Inferior parietal cortex (tissue), 1 donor: ENCODE measurements around the gene TENM4.
"Not testable (repeated sequence)": the region's sequence is repeated elsewhere in the genome, so short reads cannot be mapped to it uniquely, and the experiment has no call there.

Experiments
- DNase-seq: peaks from one replicate; pipeline ENCODE4 v3.0.0-alpha.2; 2016; ENCODE audit errors: extremely low spot score

Gene TENM4

DNA sequence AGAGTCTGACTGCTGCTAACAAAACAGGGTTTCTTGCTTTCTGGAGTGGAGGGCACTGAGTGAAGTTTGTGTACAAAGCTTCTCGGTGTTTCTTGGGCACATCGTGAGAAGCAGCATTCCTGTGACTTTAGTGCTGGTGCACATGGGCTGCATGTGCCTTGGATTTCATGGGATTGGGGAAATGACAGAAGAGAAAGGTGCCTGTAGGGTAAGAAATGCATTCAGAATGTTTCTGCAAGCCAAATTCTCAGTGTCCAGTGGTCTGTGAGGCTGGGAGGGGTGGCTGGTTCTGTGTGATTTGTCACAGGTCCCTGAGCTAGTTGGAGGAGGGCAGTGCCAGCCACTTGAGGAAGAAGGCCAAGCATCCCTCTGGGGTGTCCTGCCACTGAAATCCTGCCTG is 462.0 kb downstream of the TENM4 start:
- DNase-seq: no peak

DNA sequence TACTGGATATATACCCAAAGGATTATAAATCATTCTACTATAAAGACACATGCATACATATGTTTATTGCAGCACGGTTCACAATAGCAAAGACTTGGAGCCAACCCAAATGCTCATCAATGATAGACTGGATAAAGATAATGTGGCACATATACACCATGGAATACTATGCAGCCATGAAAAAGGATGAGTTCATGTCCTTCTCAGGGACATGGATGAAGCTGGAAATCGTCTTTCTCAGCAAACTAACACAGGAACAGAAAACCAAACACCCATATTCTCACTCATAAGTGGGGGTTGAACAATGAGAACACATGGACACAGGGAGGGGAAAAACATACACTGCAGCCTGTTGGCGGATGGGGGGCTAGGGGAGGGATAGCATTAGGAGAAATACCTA is 463.0 kb downstream of the TENM4 start:
- DNase-seq: not testable (repeated sequence)

DNA sequence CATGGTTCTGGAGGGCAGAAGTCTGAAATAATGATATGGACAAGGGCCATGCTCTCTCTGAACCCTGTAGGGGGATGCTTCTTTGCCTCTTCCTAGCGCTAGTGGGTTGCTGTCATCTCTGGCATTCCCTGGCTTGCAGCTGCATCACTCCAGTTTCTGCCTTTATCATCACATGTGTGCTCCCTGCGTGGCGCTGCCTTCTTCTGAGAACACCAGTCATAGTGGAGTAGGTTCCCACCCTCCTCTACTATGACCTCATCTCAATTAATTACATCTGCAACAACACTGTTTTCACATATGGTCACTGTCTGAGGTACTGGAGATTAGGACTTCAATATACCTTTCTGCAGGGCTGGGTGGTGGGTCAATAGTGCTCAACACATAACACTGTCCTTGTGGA is 463.8 kb downstream of the TENM4 start:
- DNase-seq: no peak

DNA sequence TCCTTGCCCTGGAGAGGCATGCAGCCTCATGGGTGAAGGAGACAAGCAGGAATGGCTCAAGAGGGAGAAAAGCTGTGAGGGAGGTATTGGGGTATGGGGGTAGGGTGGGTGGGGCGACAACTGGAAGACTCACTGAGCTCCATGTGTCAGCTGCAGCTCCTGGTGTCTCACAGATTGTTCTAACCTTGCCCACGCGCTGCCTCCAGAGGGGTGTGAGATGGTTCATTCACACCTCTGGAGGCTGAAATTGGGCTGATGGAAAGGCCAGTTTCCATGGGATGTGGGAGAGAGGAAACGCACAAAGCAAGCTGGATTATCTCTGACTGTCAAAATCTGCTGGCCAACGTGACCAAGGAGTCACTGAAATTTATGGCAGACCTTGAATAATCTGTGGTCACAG is 465.7 kb downstream of the TENM4 start:
- DNase-seq: no peak

DNA sequence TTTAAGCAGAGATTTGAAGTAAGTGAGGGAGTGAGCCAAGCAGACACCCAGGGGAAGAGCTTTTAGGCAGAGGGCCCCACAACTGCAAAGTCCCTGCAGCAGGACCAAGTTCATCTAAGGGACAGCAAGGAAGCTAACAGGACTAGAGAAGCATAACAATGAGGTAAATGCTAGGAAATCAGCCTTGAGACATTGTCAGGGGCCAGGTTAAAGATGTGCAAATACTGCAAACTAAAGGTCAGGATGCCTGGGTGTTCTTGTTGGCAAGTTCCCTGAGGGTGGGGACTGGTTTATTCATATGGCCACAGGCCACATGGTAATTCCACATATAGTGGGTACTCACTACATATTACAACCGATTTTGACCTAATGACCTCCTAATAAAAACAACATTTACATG is 467.0 kb downstream of the TENM4 start:
- DNase-seq: no peak

DNA sequence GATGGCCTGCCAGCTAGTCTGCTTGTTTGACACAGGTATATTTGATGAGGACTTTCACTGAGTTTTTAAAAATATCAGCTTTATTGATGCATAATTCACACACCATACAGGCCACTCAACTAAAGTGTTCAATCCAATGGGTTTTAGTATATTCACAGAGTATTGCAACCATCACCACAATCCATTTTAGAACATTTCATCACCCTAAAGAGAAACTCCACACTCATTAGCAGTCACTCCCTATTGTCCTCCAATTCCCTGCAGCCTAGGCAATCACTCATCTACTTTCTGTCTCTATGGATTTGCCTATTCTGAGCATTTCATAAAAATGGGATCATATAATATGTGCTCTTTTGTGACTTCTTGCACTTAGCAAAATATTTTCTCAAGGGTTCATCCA is 468.2 kb downstream of the TENM4 start:
- DNase-seq: no peak

DNA sequence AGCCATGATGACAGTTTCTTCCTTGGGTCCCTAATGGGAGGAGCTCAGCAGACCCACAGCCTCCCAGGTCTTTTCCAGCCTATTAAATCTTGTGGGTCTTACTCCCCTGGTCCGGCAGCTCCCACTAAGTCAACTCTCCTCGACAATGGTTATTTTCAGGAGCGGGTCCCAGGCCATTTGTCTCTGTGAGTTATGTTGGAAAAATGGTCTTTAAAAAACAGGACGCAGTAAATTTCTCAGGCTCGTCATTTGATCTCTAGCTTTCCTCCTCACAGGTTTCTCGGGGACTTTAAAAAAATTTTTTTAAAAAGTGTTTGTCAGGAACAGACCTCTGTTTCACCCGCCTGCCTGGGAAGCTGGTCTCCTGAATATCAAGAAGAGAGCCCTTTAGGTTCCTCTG is 468.7 kb downstream of the TENM4 start:
- no peak for DNase-seq

DNA sequence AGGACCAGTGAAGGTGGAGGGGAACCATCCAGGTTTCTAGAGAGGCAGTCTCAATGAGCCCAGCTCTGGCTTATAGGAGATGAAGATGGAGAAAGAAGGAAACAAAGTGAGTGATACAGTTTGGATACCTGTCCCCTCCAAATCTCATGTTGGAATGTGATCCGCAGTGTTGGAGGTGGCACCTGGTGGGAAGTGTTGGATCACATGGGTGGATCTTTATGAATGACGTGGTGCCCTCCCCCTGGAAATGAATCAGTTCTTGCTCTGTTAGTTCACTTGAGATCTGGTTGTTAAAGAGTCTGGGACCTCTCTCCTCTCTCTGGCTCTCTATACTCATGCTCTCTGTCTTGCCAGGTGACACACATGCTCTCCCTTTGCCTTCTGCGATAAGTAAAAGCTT is 473.0 kb downstream of the TENM4 start:
- DNase-seq: no peak

DNA sequence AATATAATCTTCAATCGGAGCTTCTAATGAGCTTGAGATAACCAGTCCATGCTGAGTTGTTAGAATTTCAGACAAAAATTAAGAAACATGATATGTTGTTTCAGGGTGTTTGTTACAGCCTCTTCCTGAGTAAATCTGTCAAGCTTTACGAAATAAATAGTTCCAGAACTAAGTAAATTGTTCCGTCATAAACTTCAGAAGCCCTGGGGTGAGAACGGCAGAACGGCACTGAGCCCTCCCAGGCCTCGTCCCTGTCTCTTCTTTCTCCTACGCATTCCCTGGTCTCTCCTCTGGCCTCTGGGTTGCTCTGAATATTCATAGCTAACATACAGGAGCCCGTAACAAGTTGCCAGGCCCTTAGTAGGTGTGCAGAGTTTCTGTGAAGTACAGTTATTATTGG is 475.4 kb downstream of the TENM4 start:
- DNase-seq: no peak

DNA sequence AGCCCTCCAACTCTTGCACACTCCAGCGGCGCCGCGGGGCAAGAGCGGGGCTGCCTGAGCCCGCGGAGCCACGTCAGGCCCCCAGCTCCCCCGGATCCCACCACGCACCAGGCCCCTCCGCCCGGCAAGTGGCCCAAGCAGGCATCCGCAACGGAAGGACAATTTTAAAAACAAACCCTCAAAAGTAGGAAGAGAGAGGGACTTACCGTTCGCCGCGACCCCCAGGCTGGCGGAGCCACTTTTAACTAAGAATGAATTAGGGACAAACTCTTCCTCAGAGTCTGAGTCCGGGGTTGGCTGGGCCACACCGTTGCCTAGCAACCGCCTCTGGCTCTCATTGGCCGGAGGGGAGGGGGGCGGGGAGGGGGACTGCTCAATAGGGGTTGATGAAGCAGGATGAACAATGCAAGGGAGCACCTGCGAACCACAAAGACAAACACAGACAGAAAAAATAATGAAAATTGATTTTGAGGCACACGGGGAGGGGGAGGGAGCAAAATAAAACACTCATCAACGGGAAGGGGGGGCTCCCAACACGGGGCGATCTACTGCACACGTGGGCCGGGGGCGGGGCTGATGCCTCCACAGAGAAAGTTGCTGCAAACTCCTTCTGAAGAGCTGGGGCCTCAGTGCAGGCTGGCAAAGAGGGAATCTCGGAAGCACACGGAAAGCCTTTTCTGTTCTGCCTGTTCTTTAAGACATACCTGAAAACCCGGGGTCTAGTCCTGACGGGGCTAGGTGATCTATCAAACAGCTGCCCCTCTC is 478.7 kb downstream of the TENM4 start:
- no peak for DNase-seq

DNA sequence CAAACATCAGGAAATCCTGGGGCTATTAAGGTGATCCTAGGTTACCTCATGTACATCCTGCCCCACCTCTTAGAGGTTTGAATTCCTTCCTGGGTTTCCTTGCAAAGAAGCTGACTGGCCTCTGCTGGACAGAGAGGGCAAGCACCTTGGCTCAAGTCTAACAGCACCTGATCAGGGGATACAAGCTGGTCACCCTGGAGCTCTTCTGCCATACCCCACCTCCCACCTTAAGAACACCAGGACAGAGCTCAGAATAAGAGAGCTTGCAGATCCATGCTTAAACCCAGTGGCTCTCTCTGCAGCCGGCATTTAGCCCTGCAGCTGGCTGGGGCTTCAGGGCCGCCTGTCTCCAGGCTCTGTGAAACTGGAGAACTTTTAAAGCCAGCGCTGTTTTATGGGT is 479.6 kb downstream of the TENM4 start:
- no peak for DNase-seq

DNA sequence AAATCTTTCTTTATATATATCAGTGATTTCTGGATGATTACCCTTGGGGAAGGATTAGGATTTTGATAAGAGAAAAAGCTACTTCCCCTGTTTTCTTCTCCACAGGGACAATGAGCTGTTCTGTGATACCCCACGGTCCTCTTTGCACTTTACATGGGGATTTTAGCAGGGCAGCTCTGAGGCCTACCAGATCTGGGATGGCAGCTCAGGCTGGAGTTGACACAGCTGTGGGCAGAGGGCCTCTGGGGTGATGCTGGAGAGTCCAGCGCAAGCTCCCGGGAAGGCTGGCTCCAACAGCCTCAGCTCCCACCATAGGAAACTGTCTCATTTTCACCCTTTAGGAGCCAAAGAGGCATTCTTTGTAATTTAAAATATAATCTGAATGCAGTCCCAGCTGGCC is 482.4 kb downstream of the TENM4 start:
- no peak for DNase-seq

DNA sequence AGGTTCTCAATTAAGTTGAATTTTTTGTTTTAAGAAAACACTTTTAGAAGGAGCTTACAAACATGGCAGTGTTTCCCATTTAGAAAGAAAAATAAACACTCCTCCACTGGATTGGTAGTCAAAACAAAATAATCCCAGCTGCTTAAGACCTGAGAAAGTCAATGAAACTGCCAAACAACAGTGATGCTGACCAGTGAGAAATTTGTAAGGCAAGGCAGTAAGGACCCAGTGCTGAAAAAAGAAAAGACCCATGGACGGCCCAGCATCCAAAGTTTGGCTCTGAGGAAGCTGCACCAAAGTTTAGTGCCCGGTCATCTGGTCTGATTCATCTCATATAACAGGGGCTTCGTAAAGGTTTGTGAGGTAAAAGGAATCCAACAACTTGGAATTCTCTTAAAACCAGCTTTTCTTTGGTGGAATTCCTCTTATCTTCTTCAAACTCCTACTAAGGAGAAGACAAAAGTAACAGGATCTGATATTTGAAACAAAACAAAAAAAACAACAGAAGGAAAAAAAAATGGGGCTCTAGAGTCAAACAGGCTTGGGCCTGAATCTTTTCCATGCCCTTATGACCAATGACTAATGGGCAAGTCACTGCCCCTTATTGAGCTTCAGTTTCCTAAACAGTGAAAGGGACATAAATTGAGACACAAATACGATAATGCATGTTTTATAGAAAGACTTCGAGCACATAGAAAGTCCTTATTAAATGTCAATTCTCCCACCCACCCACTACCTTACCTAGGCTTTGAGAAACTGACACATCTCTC is 483.2 kb downstream of the TENM4 start:
- DNase-seq: no peak

DNA sequence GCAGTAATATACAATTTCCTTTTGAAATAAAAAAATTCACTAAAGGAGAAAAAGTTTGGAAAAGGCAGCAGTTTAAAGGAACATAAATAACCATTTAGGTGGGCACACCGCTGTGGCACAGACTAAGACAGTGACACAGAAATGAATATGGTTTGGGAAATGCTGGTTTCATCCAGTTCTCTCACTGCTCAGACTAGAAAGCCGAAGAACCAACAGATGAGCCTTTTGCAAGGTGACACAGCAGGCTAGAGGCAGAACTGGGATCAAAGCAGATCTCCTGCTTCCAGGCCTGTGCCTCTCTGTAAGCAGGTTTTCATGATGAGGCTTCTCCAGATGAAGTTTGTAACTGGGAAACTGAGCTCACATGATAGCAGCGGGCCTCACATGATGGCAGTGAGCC is 486.1 kb downstream of the TENM4 start:
- peak; percentile 24 for DNase-seq

DNA sequence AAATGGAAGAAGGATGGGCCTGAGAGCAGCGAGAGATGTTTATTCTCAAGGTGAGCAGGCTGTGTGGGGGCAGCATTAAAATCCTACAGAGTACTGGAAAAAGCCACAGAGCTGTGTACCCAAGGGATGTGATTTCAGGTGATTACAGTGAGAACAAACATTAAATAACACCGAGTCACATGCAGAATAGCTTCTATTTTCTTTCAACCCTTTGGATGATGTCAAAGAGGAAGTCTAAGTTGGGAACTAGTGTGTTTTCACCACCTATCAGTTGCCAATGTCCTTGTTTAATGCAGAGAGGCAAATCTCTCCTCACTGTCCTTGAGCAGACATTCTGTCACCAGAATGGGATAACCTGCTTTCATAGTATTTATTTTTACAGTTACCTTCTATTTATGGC is 486.6 kb downstream of the TENM4 start:
- peak; percentile 17 for DNase-seq

DNA sequence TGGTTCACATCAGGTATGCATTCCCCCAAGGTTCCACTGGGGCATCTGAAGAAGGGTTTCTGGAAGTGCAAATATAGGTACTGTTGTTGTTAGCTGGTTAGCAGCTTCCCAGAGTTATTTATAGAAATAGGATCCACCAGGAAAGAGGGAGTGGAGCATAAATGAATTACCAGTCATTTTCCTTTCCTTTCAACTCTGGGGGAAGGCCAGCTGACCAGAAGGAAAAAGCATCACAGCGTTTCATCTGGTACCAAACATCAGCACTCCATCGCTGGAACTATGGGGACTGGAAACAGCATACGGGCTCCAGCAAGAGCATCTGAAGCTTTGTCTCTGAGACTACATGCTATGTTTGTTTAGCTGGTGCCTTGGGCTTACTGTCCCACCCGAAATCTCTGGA is 487.9 kb downstream of the TENM4 start:
- DNase-seq: no peak

DNA sequence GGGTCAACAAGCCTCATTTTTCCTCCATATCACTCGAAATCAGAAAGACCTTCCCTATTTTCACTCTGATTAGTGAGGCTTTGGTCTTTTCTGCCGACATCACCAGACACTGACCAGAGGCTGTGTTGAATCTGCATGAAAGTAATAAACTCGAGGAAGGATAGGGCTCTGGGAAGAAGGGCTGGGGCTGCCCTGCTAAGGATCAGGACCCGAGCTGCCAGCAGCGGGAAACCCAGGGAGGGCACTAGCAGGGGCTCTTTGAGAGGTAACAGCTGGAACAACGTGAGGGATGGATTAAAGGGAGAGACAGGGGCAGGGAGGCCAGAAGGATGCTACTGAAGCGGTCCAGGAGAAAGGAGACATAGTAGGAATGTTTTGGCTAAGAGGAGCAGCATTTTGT is 488.7 kb downstream of the TENM4 start:
- no peak for DNase-seq

DNA sequence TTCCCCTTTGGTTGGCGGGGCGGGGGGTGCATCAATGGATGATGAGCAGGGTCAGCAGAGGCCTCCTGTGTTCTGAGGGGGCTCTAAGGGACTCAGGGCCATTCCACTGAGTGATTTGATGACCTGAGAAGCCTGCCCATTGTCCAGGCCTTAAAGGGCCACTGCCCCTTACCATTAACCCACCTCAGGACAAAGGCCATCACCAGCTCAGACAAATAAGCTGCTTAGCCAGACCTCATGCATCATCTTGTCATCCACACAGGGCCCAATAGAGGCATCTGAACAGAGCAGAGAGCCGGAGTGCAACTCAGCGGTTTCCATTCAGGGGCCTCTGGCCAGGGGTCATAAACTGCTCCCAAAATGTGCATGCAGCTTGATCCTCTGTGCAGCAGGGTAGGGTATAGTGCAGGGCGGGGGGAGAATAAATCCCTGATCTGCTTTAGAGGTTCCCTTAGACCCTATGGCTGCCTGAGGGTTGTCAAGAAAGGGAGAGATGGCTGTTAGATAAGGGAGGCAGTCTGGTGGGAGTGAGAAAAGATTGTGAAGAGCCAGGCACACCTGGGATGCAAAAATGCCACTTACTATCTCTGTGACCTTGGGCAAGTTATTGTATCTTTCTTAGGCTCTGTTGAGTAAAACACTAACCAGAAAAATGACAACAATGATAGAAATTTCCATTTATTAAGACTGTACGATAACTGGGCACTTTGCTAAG is 490.7 kb downstream of the TENM4 start:
- DNase-seq: no peak

DNA sequence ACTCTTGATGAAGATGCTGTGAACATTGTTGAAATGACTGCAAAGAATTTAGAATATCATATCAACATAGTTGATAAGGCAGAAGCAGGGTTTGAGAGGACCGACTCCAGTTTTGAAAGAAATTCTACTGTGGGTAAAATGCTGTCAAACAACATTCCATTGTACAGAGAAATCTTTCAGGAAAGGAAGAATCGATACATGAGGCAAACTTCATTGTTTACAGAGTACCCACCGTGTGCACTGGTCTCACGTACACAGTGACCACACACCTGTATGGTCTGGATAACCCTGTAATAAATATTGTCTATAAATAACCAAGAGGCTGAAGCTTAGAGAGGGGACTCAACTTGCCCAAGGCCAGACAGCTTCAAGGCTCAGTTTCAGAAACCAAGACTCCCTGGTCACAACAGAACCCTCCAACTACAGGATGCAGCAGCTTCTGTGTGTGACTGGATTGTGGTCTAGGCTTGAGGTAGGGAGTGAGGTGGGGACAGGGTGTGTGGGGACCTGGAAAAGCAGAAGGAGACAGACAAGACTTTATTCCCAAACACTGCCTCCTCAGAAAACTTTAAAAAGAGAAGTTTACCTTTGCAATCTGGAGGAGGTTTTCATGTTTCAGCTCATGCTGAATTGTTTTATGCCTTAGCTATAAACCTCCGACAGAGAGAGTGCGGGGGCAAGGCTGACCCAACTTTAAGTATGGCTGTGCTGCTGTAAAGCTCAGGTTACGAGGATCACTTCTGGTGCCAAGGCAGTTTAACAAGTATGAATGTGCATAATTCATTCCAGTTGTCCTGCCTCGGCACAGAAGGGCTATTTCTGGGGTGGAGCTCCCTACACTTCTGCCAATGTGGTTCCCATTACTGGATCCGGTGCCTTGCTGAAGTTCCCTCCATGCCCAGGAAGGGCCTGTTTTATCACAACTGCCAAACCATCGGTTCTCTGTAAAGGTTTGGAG is 493.6 kb downstream of the TENM4 start:
- DNase-seq: no peak

DNA sequence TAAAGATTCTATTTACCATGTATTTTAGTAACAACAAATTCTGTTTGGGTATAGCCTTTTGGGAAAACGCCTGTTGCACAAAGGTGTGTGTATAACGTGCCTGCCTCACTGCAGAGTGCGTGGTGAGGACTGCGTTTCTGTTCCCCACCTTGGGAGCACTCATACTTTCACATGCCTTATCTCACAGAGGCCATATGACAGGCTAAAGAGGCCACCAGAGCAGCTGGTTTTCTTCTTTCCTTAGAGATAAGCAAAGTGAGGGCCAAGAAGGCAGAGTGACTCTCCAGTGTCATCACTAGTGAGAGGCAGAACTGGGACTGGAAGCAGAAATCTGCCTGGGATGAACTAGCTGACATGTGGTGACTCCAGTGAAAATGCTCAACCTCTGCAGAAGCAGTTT is 497.0 kb downstream of the TENM4 start:
- no peak for DNase-seq

DNA sequence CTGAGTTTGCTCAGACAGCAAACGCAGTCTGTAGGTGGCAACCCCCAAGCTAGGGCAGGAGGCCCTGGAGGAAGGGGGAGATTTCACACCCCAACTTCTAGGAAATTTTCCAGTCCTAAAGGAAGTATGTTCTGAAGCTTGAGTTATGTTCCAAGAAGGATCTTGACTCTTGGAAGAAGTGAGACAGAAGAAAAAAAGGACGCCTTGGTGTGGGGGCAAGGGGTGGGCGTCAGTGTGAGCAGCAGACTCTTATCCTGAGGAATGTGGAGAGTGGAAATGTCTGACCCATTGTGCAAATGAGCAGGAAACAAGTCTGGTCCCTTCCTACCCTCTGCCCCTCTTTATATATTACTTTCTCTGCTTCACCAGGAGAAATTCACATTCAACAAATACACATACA is 497.7 kb downstream of the TENM4 start:
- DNase-seq: no peak
